Measurements from ENCODE around the gene CDK14.

DNA sequence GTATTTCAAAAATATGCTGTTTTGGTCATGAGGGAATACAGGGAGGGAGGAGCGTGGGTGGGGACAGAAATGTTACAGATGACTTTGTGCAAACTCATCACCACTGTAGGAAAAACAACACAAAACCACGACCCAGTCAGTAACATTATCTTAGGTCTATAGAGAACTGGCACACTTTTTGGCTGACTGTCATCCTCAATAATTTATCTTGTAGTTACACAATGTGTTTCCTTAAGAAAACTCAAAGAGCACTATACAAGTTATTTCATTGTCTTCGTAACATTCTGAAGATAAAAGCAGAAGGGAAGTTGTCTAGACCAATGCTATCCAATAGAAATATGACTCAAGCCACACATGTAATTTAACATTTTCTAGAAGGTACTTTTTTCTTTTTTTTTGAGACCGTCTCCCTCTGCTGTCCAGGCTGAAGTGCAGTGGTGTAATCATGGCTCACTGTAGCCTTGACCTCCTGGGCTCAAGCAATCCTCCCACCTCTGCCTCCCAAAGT is 16.9 kb upstream of the CDK14 start:
- TF ChIP-seq, protein P1, sequence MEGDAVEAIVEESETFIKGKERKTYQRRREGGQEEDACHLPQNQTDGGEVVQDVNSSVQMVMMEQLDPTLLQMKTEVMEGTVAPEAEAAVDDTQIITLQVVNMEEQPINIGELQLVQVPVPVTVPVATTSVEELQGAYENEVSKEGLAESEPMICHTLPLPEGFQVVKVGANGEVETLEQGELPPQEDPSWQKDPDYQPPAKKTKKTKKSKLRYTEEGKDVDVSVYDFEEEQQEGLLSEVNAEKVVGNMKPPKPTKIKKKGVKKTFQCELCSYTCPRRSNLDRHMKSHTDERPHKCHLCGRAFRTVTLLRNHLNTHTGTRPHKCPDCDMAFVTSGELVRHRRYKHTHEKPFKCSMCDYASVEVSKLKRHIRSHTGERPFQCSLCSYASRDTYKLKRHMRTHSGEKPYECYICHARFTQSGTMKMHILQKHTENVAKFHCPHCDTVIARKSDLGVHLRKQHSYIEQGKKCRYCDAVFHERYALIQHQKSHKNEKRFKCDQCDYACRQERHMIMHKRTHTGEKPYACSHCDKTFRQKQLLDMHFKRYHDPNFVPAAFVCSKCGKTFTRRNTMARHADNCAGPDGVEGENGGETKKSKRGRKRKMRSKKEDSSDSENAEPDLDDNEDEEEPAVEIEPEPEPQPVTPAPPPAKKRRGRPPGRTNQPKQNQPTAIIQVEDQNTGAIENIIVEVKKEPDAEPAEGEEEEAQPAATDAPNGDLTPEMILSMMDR (IDR thresholded peaks at IDR 0.05): no peak
- TF ChIP-seq EP300 (IDR thresholded peaks at IDR 0.05): no peak
